Vagina (tissue), 2 donors: Measurements from ENCODE around the gene USP10.

Experiments used
- CTCF ChIP-seq, 3 experiments: fragments of 450-650 bp in 2 of 3; fragments of 200-600 bp in 1 of 3; sonication (generic) in 1 of 3; IDR thresholded peaks; one replicate each; pipeline ENCODE4 v1.5.1; 2017 to 2019; ENCODE audit warnings: antibody characterized with exemption in 3 of 3, mild to moderate bottlenecking in 2 of 3, moderate library complexity in 2 of 3
- POLR2A ChIP-seq, 2 donors: fragments of 450-650 bp; IDR thresholded peaks; one replicate each; pipeline ENCODE4 v1.6.1; 2017; ENCODE audit warnings: antibody characterized with exemption in 2 of 2, mild to moderate bottlenecking in 2 of 2, moderate library complexity in 2 of 2

GRCh38 chr16:84778720-84779119 lies 78.9 kb downstream of the USP10 start:
- TF ChIP-seq CTCF (IDR thresholded peaks at IDR 0.05): no peak
- TF ChIP-seq POLR2A (IDR thresholded peaks at IDR 0.05): no peak
